MCF 10A (cell line): ENCODE results near the gene APOLD1. TPM values are rescaled to one million over a fixed set of nuclear protein-coding genes. Genes with fewer than 3 reads are reported as not detected.

ENCODE experiments used
- BruUV-seq: library from RNA; stranded (reverse); fragments of 400-500 nt; replicated peaks from 2 replicates; lab custom pipeline; 2021; lab: Mats Ljungman, UMichigan
- CTCF ChIA-PET: fragments of 300-600 bp; sonication (Branson Sonifier 250); formaldehyde crosslinking; extraction: SDS; loops from one replicate; lab custom pipeline; 2021; ENCODE audit warnings: antibody characterized with exemption, inconsistent platforms; lab: Yijun Ruan, JAX
- POLR2A ChIA-PET: fragments of 300-600, 350-650 bp; sonication (Branson Sonifier 250); formaldehyde crosslinking; extraction: SDS; loops from one replicate; lab custom pipeline; 2020; ENCODE audit warnings: antibody characterized with exemption, inconsistent platforms; lab: Yijun Ruan, JAX
- DNase-seq: peaks from one replicate; pipeline ENCODE4 v3.0.0-alpha.2; 2018; ENCODE audit not compliant: unreplicated experiment
- H3K27ac Mint-ChIP-seq: one replicate; pipeline ENCODE4 v1.8.0; 2022; ENCODE audit warnings: mild to moderate bottlenecking, low read depth, mixed read lengths; ENCODE audit not compliant: unreplicated experiment
- H3K27me3 Mint-ChIP-seq: one replicate; pipeline ENCODE4 v1.8.0; 2022; ENCODE audit warnings: mixed read lengths; ENCODE audit not compliant: insufficient read depth, unreplicated experiment
- H3K36me3 Mint-ChIP-seq: one replicate; pipeline ENCODE4 v1.8.0; 2022; ENCODE audit warnings: mild to moderate bottlenecking, moderate library complexity, mixed read lengths; ENCODE audit not compliant: insufficient read depth, unreplicated experiment
- H3K4me1 Mint-ChIP-seq: one replicate; pipeline ENCODE4 v1.8.0; 2022; ENCODE audit warnings: mixed read lengths; ENCODE audit not compliant: insufficient read depth, unreplicated experiment
- H3K4me3 Mint-ChIP-seq: one replicate; pipeline ENCODE4 v1.8.0; 2022; ENCODE audit warnings: mild to moderate bottlenecking, moderate library complexity, mixed read lengths; ENCODE audit not compliant: unreplicated experiment
- H3K9me3 Mint-ChIP-seq: one replicate; pipeline ENCODE4 v1.8.0; 2022; ENCODE audit warnings: mixed read lengths; ENCODE audit not compliant: unreplicated experiment
- intact Hi-C: fragments of 100-400 bp; cut with micrococcal nuclease; formaldehyde crosslinking; loops from 2 replicates; pipeline ENCODE4 v1.14.1; 2022
- total RNA-seq: library from RNA; stranded (reverse); gene quantifications from 2 replicates; pipeline ENCODE4 v1.2.3, GENCODE V29; 2022
- TF ChIP-seq, protein P1 (sequence below): fragments of 200-600 bp; IDR thresholded peaks from one replicate; pipeline ENCODE4 v1.8.0; 2022; ENCODE audit warnings: antibody characterized with exemption, mild to moderate bottlenecking; ENCODE audit not compliant: unreplicated experiment

APOLD1 gene
- total RNA-seq, 1 experiment from 2014 or later: 8.0 TPM

DNA sequence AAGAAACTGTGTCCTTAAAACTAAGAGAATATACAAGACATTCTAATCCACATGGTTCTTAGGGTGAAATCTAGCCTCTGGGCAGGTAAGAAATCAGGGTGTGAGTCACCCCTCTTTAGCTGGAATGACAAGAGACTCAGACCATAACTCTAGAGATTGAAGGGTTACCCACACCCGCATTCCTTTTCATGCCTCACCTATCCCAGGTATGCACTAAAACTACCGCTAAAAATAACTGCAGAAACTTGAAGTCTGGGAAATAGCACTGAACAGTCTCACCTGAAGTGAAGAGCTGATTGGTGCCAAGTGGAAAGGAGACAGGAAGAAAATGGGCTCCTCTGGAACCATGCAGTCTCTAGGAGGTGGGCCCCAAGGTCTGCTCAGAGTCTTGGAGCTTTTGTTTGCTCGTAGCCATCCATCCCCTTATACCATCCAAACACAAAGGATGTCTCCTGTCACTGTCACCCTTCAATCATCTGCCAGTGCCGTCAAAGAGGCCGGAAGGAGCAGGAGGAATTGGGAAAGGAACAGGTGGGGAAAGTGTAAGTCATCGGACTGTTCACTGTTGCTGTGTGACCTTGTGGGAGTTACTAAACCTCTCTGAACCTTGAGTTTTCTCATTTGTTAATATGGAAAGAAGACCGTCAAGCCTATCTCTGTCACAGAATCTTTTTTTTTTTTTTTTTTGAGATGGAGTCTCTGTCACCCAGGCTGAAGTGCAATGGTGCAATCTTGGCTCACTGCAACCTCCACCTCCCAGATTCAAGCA is 50.1 kb downstream of the APOLD1 start:
- POLR2A ChIA-PET: interaction anchor here (0.6 to 6.0 kb wide), 27 partner anchors 10 to 382 kb away, joined by 3 to 123 read pairs (median 4); partner anchors contain the start of genes DDX47, EMP1 and GPRC5A
- intact Hi-C loops: loop anchor here (5.0 kb wide), 2 partner anchors 142 to 377 kb away; no protein-coding TSS in a partner anchor
- peaks cover 56% of the 10 kb centered on the region for H3K4me1 Mint-ChIP-seq

DNA sequence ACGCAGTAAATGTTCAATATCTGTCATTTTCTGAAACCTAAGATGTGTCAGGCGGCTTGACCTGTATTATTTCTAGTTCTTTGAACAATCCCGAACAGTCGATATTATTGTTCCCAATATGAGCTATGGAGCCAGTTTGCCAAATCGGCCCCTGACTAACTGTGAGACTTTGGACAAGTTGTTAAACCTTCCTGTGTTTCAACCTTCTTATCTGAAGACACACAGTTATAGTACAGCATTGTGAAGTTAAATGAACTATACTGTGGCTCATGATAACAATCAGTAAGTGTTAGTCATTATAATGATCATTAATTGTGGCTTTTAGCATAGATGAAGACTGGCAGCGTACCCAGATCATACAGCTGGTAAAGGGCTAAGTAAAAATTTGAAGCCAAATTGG is 51.1 kb downstream of the APOLD1 start:
- Mint-ChIP-seq H3K36me3 (peaks cover 41% of the 10 kb centered on the region), H3K27me3 (no peaks in the 10 kb centered on the region), H3K4me1 (peaks cover 56% of the 10 kb centered on the region), H3K27ac (peak overlapping the region; percentile 80), H3K4me3 (no peak overlapping the region), H3K9me3 (no peaks in the 10 kb centered on the region)
- CTCF ChIA-PET: interaction anchor here (0.6 to 5.7 kb wide), 32 partner anchors 9 to 1012 kb away, joined by 3 to 61 read pairs (median 5); partner anchors contain the start of gene GPRC5A
- TF ChIP-seq, protein P1, sequence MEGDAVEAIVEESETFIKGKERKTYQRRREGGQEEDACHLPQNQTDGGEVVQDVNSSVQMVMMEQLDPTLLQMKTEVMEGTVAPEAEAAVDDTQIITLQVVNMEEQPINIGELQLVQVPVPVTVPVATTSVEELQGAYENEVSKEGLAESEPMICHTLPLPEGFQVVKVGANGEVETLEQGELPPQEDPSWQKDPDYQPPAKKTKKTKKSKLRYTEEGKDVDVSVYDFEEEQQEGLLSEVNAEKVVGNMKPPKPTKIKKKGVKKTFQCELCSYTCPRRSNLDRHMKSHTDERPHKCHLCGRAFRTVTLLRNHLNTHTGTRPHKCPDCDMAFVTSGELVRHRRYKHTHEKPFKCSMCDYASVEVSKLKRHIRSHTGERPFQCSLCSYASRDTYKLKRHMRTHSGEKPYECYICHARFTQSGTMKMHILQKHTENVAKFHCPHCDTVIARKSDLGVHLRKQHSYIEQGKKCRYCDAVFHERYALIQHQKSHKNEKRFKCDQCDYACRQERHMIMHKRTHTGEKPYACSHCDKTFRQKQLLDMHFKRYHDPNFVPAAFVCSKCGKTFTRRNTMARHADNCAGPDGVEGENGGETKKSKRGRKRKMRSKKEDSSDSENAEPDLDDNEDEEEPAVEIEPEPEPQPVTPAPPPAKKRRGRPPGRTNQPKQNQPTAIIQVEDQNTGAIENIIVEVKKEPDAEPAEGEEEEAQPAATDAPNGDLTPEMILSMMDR: no peak
- POLR2A ChIA-PET: interaction anchor here (0.7 to 6.0 kb wide), 19 partner anchors 8 to 139 kb away, joined by 3 to 123 read pairs (median 6); partner anchors contain the start of genes DDX47 and GPRC5A
- no TSS peak for BruUV-seq
- no peak for DNase-seq
- intact Hi-C loops: loop anchor here (5.0 kb wide), 2 partner anchors 141 to 376 kb away; no protein-coding TSS in a partner anchor

More for the DNA sequence above, 50.1 kb downstream of the APOLD1 start:
- Mint-ChIP-seq H3K9me3 (no peaks in the 10 kb centered on the region), H3K27ac (peak overlapping the region; percentile 80), H3K4me3 (peak overlapping the region; percentile 45), H3K27me3 (no peaks in the 10 kb centered on the region), H3K36me3 (peaks cover 51% of the 10 kb centered on the region)
- BruUV-seq: no TSS peak
- DNase-seq: peak; percentile 91
- TF ChIP-seq, protein P1: no peak
- CTCF ChIA-PET: interaction anchor here (0.6 to 5.7 kb wide), 18 partner anchors 8 to 1786 kb away, joined by 3 to 61 read pairs (median 9); partner anchors contain the start of genes DDX47 and GPRC5A

DNA sequence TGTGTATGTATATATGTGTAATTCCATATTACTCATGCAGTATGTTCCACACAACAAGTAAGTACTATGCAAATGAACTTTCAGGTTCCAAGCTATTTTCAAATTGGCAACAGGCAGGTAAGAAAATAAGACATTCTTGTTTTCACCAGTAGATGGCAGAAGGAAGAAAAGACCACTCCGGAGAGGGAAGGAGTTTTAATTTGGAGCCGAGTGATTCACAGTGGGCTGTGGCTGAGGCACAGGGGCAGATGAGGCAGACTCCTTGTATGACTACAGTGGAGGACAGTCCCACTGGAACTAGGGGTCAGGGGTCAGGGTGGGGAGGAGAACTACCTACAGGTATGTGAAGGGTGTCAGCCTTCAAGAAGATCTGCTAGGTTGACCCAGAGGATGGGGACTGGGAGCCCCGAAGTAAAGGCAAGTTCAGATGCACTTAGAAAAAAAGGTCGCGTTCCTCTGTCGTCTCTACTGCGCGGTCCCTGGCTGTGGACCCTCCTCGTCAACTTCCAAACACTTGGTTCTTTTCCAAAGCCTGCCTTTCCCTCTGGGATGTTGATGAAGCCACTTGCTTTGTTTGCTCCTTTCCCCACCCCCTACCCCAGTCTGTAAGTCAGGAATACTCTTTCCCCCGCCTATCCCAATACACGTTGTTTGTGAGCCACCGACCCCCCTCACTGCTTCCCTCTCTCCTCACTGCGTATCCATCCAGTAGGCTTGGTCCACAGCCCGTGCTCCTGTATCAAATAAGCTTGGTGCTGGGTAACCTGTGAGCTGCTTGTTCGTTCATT is 51.8 kb downstream of the APOLD1 start:
- peaks cover 34% of the 10 kb centered on the region for H3K36me3 Mint-ChIP-seq
- peak; percentile 83 for DNase-seq
- CTCF ChIA-PET: interaction anchor here (0.6 to 5.7 kb wide), 46 partner anchors 10 to 1012 kb away, joined by 3 to 61 read pairs (median 5); partner anchors contain the start of gene GPRC5A
- intact Hi-C loops: loop anchor here (1.0 to 5.0 kb wide), 3 partner anchors 54 to 375 kb away; partner anchors contain the start of gene GPRC5A
- H3K4me1 Mint-ChIP-seq: peaks cover 56% of the 10 kb centered on the region
- no TSS peak for BruUV-seq
- H3K9me3 Mint-ChIP-seq: no peaks in the 10 kb centered on the region
- H3K4me3 Mint-ChIP-seq: no peak overlapping the region
- peak overlapping the region; percentile 30 for H3K27ac Mint-ChIP-seq
- POLR2A ChIA-PET: interaction anchor here (0.6 to 6.0 kb wide), 21 partner anchors 8 to 143 kb away, joined by 3 to 123 read pairs (median 6); partner anchors contain the start of genes DDX47 and GPRC5A
- no peaks in the 10 kb centered on the region for H3K27me3 Mint-ChIP-seq
- TF ChIP-seq, protein P1: peak; percentile 62
